KMS-11 (cell line): ENCODE data around the gene SCEL.

Experiments used
- H2AFZ ChIP-seq: fragments of 200-600 bp; sonication (generic); 2 replicates; pipeline ENCODE4 v1.6.1; 2016; ENCODE audit warnings: antibody characterized with exemption, mixed run types, low read depth
- H3K27ac ChIP-seq: fragments of 200-600 bp; sonication (generic); 2 replicates; pipeline ENCODE4 v1.6.1; 2016; ENCODE audit warnings: mild to moderate bottlenecking, mixed run types
- H3K27me3 ChIP-seq: fragments of 200-600 bp; sonication (generic); 2 replicates; pipeline ENCODE4 v1.6.1; 2017; ENCODE audit warnings: mild to moderate bottlenecking, low read depth, mixed run types, moderate library complexity; ENCODE audit not compliant: insufficient read depth
- H3K36me3 ChIP-seq: fragments of 200-600 bp; sonication (generic); 2 replicates; pipeline ENCODE4 v1.6.1; 2017; ENCODE audit warnings: mild to moderate bottlenecking, mixed run types; ENCODE audit not compliant: insufficient read depth
- H3K4me1 ChIP-seq: fragments of 200-600 bp; sonication (generic); 2 replicates; pipeline ENCODE4 v1.6.1; 2016; ENCODE audit warnings: mild to moderate bottlenecking, low read depth, mixed run types; ENCODE audit not compliant: poor library complexity, severe bottlenecking
- H3K4me2 ChIP-seq: fragments of 200-600 bp; sonication (generic); 2 replicates; pipeline ENCODE4 v1.7.0; 2016; ENCODE audit warnings: mild to moderate bottlenecking, mixed run types
- H3K4me3 ChIP-seq: fragments of 200-600 bp; sonication (generic); IDR thresholded peaks from 2 replicates; pipeline ENCODE4 v1.6.1; 2017; ENCODE audit warnings: low read depth, low read length, mixed read lengths; ENCODE audit not compliant: insufficient read depth
- H3K79me2 ChIP-seq: fragments of 200-600 bp; sonication (generic); 2 replicates; pipeline ENCODE4 v1.6.1; 2016; ENCODE audit warnings: low read depth, mixed run types; ENCODE audit not compliant: insufficient read depth
- H3K9ac ChIP-seq: fragments of 200-600 bp; sonication (generic); 2 replicates; pipeline ENCODE4 v1.6.1; 2016; ENCODE audit warnings: mild to moderate bottlenecking, mixed run types
- H4K20me1 ChIP-seq: fragments of 200-600 bp; sonication (generic); 2 replicates; pipeline ENCODE4 v1.6.1; 2016; ENCODE audit warnings: mild to moderate bottlenecking, mixed run types; ENCODE audit not compliant: insufficient read depth
- CTCF ChIP-seq: fragments of 200-600 bp; sonication (generic); conservative IDR thresholded peaks from 2 replicates; pipeline ENCODE4 v1.6.1; 2017; ENCODE audit warnings: low read depth, mild to moderate bottlenecking, antibody characterized with exemption, low read length, moderate library complexity, mixed read lengths

Gene SCEL

GRCh38 chr13:77674852-77675251 lies 139.3 kb downstream of the SCEL start:
- Histone ChIP-seq H3K27me3 (no peaks in the 10 kb centered on the region), H3K36me3 (no peaks in the 10 kb centered on the region), H3K79me2 (no peaks in the 10 kb centered on the region), H2AFZ (no peak overlapping the region), H3K4me1 (no peaks in the 10 kb centered on the region), H3K4me3 (no peak overlapping the region), H3K4me2 (no peak overlapping the region), H4K20me1 (no peaks in the 10 kb centered on the region), H3K9ac (no peak overlapping the region), H3K27ac (no peak overlapping the region)
- no peak for TF ChIP-seq CTCF

- no peak for TF ChIP-seq CTCF
- Histone ChIP-seq H4K20me1 (no peaks in the 10 kb centered on the region), H3K36me3 (no peaks in the 10 kb centered on the region), H3K4me3 (no peak overlapping the region), H3K4me1 (no peaks in the 10 kb centered on the region), H3K27me3 (no peaks in the 10 kb centered on the region), H3K9ac (no peak overlapping the region), H2AFZ (no peak overlapping the region), H3K27ac (no peak overlapping the region), H3K4me2 (no peak overlapping the region), H3K79me2 (no peaks in the 10 kb centered on the region)
Measured at GRCh38 chr13:77678691-77679235, 143.3 kb downstream of the SCEL start.

- Histone ChIP-seq H3K4me1 (no peaks in the 10 kb centered on the region), H3K36me3 (no peaks in the 10 kb centered on the region), H2AFZ (no peak overlapping the region), H3K27ac (no peak overlapping the region), H3K27me3 (no peaks in the 10 kb centered on the region), H3K4me3 (no peak overlapping the region), H3K4me2 (no peak overlapping the region), H3K79me2 (no peaks in the 10 kb centered on the region), H4K20me1 (no peaks in the 10 kb centered on the region), H3K9ac (no peak overlapping the region)
- no peak for TF ChIP-seq CTCF
Measured at GRCh38 chr13:77687799-77688198, 152.3 kb downstream of the SCEL start.

- H3K79me2 ChIP-seq: no peaks in the 10 kb centered on the region
- TF ChIP-seq CTCF: no peak
- no peak overlapping the region for H3K4me3 ChIP-seq
- H2AFZ ChIP-seq: no peak overlapping the region
- H3K27me3 ChIP-seq: no peaks in the 10 kb centered on the region
- H3K36me3 ChIP-seq: no peaks in the 10 kb centered on the region
- H3K27ac ChIP-seq: no peak overlapping the region
- H3K4me1 ChIP-seq: peaks cover 18% of the 10 kb centered on the region
- no peak overlapping the region for H3K9ac ChIP-seq
- no peak overlapping the region for H3K4me2 ChIP-seq
- H4K20me1 ChIP-seq: no peaks in the 10 kb centered on the region
Measured at GRCh38 chr13:77691871-77692270, 156.4 kb downstream of the SCEL start.
